Suprapubic skin (tissue), 4 donors: ENCODE data around the gene GLT8D1. TPM values are rescaled to one million over a fixed set of nuclear protein-coding genes. Genes with fewer than 3 reads are reported as not detected.

Experiments
- DNase-seq, 2 donors: peaks; one replicate each; pipeline ENCODE4 v3.0.0-alpha.2; 2019; ENCODE audit warnings: low spot score in 2 of 2
- H3K27ac ChIP-seq: fragments of 200-600 bp; sonication (generic); one replicate; pipeline ENCODE4 v1.5.1; 2019
- H3K27me3 ChIP-seq: fragments of 200-600 bp; sonication (generic); one replicate; pipeline ENCODE4 v1.5.1; 2019
- H3K36me3 ChIP-seq: fragments of 200-600 bp; sonication (generic); one replicate; pipeline ENCODE4 v1.5.1; 2019
- H3K4me1 ChIP-seq: fragments of 200-600 bp; sonication (generic); one replicate; pipeline ENCODE4 v1.5.1; 2019
- H3K4me3 ChIP-seq: fragments of 200-600 bp; sonication (generic); one replicate; pipeline ENCODE4 v1.5.1; 2019; ENCODE audit warnings: mild to moderate bottlenecking
- H3K9me3 ChIP-seq: fragments of 200-600 bp; sonication (generic); one replicate; pipeline ENCODE4 v1.5.1; 2019
- CTCF ChIP-seq, 2 donors: fragments of 200-600 bp in 1 of 2; fragments of 450-650 bp in 1 of 2; sonication (generic) in 1 of 2; IDR thresholded peaks; one replicate each; pipeline ENCODE4 v1.5.1; 2016 to 2019; ENCODE audit warnings: antibody characterized with exemption in 2 of 2, mild to moderate bottlenecking in 1 of 2, moderate library complexity in 1 of 2
- EP300 ChIP-seq: sonication (generic); formaldehyde crosslinking; IDR thresholded peaks from one replicate; pipeline ENCODE4 v1.6.1; 2017; ENCODE audit warnings: antibody characterized with exemption
- POLR2A ChIP-seq, 2 donors: fragments of 450-650 bp; IDR thresholded peaks; one replicate each; pipeline ENCODE4 v1.6.1; 2017; ENCODE audit warnings: antibody characterized with exemption in 2 of 2, mild to moderate bottlenecking in 2 of 2, moderate library complexity in 2 of 2
- POLR2AphosphoS5 ChIP-seq, 3 donors: sonication (generic); formaldehyde crosslinking; IDR thresholded peaks; one replicate each; pipeline ENCODE4 v1.6.1; 2017; ENCODE audit warnings: antibody characterized with exemption in 3 of 3
- WGBS: methylation state at CpG from one replicate; pipeline ENCODE4 v1.1.5; 2018; 5-methylcytosine and 5-hydroxymethylcytosine counted together
- total RNA-seq, 4 donors: library from RNA; depleted of rRNA; stranded (reverse); fragments of >200 nt; gene quantifications; one replicate each; pipeline ENCODE4 v1.1.0, GENCODE V29; 2016

GLT8D1 gene
- total RNA-seq, 4 donors from 2014 or later, result 24.1 to 43.9 (median 28.7) TPM

- Histone ChIP-seq H3K27me3 (no peaks in the 10 kb centered on the region), H3K4me3 (no peak overlapping the region), H3K36me3 (peaks cover 18% of the 10 kb centered on the region), H3K9me3 (peaks cover 5% of the 10 kb centered on the region), H3K4me1 (no peaks in the 10 kb centered on the region), H3K27ac (no peak overlapping the region)
- no peak for DNase-seq
- WGBS, result 97% methylated on average over 1 of the region's 1 CpG
- TF ChIP-seq EP300, result no peak
- no peak for TF ChIP-seq POLR2AphosphoS5 (IDR thresholded peaks at IDR 0.05)
- TF ChIP-seq CTCF (IDR thresholded peaks at IDR 0.05), result no peak
- no peak for TF ChIP-seq POLR2A (IDR thresholded peaks at IDR 0.05)
Observed at GRCh38 chr3:52724511-52724910, 18.9 kb upstream of the GLT8D1 start.

GRCh38 chr3:52723935-52724334 is 18.3 kb upstream of the GLT8D1 start:
- WGBS, result 94% methylated on average over 5 of the region's 5 CpGs

GRCh38 chr3:52722491-52722890 is 16.9 kb upstream of the GLT8D1 start:
- Histone ChIP-seq H3K36me3 (peaks cover 12% of the 10 kb centered on the region), H3K4me1 (no peaks in the 10 kb centered on the region), H3K27me3 (no peaks in the 10 kb centered on the region), H3K4me3 (no peak overlapping the region), H3K27ac (no peak overlapping the region), H3K9me3 (no peaks in the 10 kb centered on the region)
- WGBS, result 90% methylated on average over 7 of the region's 7 CpGs
- TF ChIP-seq EP300, result no peak
- no peak for TF ChIP-seq CTCF (IDR thresholded peaks at IDR 0.05)
- no peak for TF ChIP-seq POLR2A (IDR thresholded peaks at IDR 0.05)
- no peak for TF ChIP-seq POLR2AphosphoS5 (IDR thresholded peaks at IDR 0.05)
- DNase-seq, result no peak

More at GRCh38 chr3:52723935-52724334, 18.3 kb upstream of the GLT8D1 start:
- H3K4me3 ChIP-seq, result no peak overlapping the region
- peaks cover 5% of the 10 kb centered on the region for H3K9me3 ChIP-seq
- H3K27ac ChIP-seq, result no peak overlapping the region
- no peaks in the 10 kb centered on the region for H3K4me1 ChIP-seq
- no peak for DNase-seq
- H3K27me3 ChIP-seq, result no peaks in the 10 kb centered on the region
- no peak for TF ChIP-seq POLR2A (IDR thresholded peaks at IDR 0.05)
- TF ChIP-seq CTCF (IDR thresholded peaks at IDR 0.05), result no peak
- no peak for TF ChIP-seq EP300
- TF ChIP-seq POLR2AphosphoS5 (IDR thresholded peaks at IDR 0.05), result no peak
- H3K36me3 ChIP-seq, result peaks cover 17% of the 10 kb centered on the region

- DNase-seq, result no peak
- Histone ChIP-seq H3K4me1 (no peaks in the 10 kb centered on the region), H3K36me3 (peaks cover 12% of the 10 kb centered on the region), H3K27me3 (no peaks in the 10 kb centered on the region), H3K9me3 (no peaks in the 10 kb centered on the region), H3K27ac (no peak overlapping the region), H3K4me3 (no peak overlapping the region)
- WGBS, result 100% methylated on average over 1 of the region's 1 CpG
- no peak for TF ChIP-seq POLR2A (IDR thresholded peaks at IDR 0.05)
- TF ChIP-seq EP300, result no peak
- no peak for TF ChIP-seq CTCF (IDR thresholded peaks at IDR 0.05)
- no peak for TF ChIP-seq POLR2AphosphoS5 (IDR thresholded peaks at IDR 0.05)
Observed at GRCh38 chr3:52721730-52722008, 16.1 kb upstream of the GLT8D1 start.

GRCh38 chr3:52721002-52721729 is 15.6 kb upstream of the GLT8D1 start:
- H3K27ac ChIP-seq, result no peak overlapping the region
- H3K4me3 ChIP-seq, result no peak overlapping the region
- peaks cover 12% of the 10 kb centered on the region for H3K36me3 ChIP-seq
- DNase-seq, result no peak
- no peaks in the 10 kb centered on the region for H3K27me3 ChIP-seq
- TF ChIP-seq CTCF (IDR thresholded peaks at IDR 0.05) (no peak), EP300 (no peak), POLR2A (IDR thresholded peaks at IDR 0.05) (no peak), POLR2AphosphoS5 (IDR thresholded peaks at IDR 0.05) (no peak)
- no peaks in the 10 kb centered on the region for H3K9me3 ChIP-seq
- no peaks in the 10 kb centered on the region for H3K4me1 ChIP-seq
- 87% methylated on average over 6 of the region's 6 CpGs for WGBS
